NCI-H226 (cell line): ENCODE measurements around the gene KDM6A.
"Not testable (repeated sequence)": the region's sequence is repeated elsewhere in the genome, so short reads cannot be mapped to it uniquely, and the experiment has no call there.

Experiments
- DNase-seq: peaks from one replicate; pipeline ENCODE4 v3.0.0-alpha.2; 2015

The KDM6A gene

GRCh38 chrX:44967221-44967620, 94.2 kb downstream of the KDM6A start:
- DNase-seq: no peak

- DNase-seq: no peak
Observed at GRCh38 chrX:44970709-44971108, 97.7 kb downstream of the KDM6A start.

- no peak for DNase-seq
Observed at GRCh38 chrX:44971674-44972073, 98.7 kb downstream of the KDM6A start.

GRCh38 chrX:44972132-44972531, 99.1 kb downstream of the KDM6A start:
- DNase-seq: no peak

GRCh38 chrX:44973420-44973932, 100.5 kb downstream of the KDM6A start:
- DNase-seq: no peak

GRCh38 chrX:44974451-44974850, 101.5 kb downstream of the KDM6A start:
- peak; percentile 3 for DNase-seq

GRCh38 chrX:44975666-44976263, 102.8 kb downstream of the KDM6A start:
- DNase-seq: peak; percentile 1

- DNase-seq: no peak
Observed at GRCh38 chrX:44978976-44979375, 106.0 kb downstream of the KDM6A start.

- no peak for DNase-seq
Observed at GRCh38 chrX:44980403-44980802, 107.4 kb downstream of the KDM6A start.

- DNase-seq: no peak
Observed at GRCh38 chrX:44980883-44981282, 107.9 kb downstream of the KDM6A start.

GRCh38 chrX:44989995-44990770, 117.2 kb downstream of the KDM6A start:
- no peak for DNase-seq

- DNase-seq: no peak
Observed at GRCh38 chrX:44992775-44993174, 119.8 kb downstream of the KDM6A start.

- no peak for DNase-seq
Observed at GRCh38 chrX:44996277-44996676, 123.3 kb downstream of the KDM6A start.

GRCh38 chrX:44997282-44997812, 124.4 kb downstream of the KDM6A start:
- no peak for DNase-seq

- DNase-seq: no peak
Observed at GRCh38 chrX:44997888-44998287, 124.9 kb downstream of the KDM6A start.

- DNase-seq: not testable (repeated sequence)
Observed at GRCh38 chrX:44999237-44999636, 126.2 kb downstream of the KDM6A start.

GRCh38 chrX:44999872-45000271, 126.9 kb downstream of the KDM6A start:
- DNase-seq: not testable (repeated sequence)

GRCh38 chrX:45001048-45001447, 128.1 kb downstream of the KDM6A start:
- no peak for DNase-seq

GRCh38 chrX:45003085-45003484, 130.1 kb downstream of the KDM6A start:
- no peak for DNase-seq

GRCh38 chrX:45006002-45006800, 133.2 kb downstream of the KDM6A start:
- DNase-seq: peak; percentile 72

GRCh38 chrX:45007598-45007997, 134.6 kb downstream of the KDM6A start:
- DNase-seq: no peak

GRCh38 chrX:45009371-45010000, 136.5 kb downstream of the KDM6A start:
- DNase-seq: no peak

- peak; percentile 64 for DNase-seq
Observed at GRCh38 chrX:45011131-45011530, 138.1 kb downstream of the KDM6A start.
